HG03378 (cell line): ENCODE measurements around the gene VPS35L.
"Not testable (repeated sequence)": the region's sequence is repeated elsewhere in the genome, so short reads cannot be mapped to it uniquely, and the experiment has no call there.

Experiments
- ATAC-seq: cut with Tn5 transposase; IDR thresholded peaks from one replicate; pipeline ENCODE4 v1.9.1; 2021; ENCODE audit warnings: mild to moderate bottlenecking, moderate library complexity; ENCODE audit not compliant: unreplicated experiment

Gene VPS35L

GRCh38 chr16:19532601-19533000 lies 22.9 kb upstream of the VPS35L start:
- no peak for ATAC-seq

DNA sequence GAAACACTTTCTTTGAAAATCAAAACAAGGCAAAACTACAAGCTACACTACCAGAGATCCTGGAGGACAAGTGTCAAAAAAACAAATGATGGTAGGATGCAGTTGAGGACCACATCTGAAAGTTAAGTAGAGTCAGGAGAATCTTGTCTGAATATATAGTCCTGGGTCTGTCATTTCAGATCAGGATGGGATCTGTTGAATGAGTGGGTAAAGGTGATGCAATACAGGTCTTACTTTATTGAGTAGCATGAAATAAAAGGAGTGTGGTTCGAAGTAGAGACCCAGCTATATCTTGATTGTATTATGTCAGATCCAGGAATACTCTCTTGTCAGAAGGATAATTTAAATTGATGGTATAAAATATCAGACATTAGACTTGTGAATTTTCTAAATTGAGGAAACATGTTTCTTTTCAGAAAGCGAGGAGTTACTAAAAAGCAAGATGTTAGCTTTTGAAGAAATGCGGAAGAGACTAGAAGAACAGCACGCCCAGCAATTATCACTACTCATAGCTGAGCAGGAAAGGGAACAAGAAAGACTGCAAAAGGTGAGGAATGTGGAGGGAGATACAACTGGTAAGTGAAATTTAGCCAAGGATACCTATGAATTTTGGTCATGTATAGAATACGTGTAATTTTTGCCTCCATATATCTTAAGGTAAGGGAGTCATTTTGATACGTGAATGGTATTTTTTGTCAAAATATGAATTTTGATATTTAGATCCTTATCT lies 15.1 kb upstream of the VPS35L start:
- ATAC-seq, result no peak

DNA sequence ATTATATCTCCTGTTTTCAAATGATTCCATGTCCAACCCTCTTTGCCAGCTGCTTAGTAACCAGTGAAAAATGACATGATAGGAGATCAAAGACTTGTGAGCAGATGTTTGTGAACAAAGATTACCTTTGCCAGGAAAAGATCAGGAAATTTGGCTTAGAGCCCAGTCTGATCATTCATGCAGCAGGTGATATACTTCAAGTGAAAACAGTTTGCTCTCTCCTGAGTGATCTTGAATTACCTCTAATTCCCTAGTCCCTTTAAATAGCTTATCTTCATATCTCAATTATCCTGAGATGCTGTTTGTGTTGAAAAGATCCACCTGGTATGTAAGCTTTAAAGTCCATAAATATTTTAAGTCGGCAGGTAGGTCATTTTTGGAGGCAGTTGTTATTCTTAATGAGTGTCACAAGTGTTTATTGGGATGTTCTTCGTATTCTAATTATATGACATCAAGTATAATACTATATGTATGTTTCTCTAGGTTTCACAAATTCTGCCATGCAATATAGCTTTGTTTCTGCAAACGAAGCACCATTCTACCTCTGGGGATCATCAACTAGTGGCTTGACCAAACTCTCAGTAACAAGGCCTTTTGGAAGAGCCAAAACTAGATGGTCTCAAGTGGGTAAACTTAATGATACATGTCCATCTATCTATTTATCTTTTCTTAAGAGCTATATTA lies 13.2 kb upstream of the VPS35L start:
- ATAC-seq, result no peak

DNA sequence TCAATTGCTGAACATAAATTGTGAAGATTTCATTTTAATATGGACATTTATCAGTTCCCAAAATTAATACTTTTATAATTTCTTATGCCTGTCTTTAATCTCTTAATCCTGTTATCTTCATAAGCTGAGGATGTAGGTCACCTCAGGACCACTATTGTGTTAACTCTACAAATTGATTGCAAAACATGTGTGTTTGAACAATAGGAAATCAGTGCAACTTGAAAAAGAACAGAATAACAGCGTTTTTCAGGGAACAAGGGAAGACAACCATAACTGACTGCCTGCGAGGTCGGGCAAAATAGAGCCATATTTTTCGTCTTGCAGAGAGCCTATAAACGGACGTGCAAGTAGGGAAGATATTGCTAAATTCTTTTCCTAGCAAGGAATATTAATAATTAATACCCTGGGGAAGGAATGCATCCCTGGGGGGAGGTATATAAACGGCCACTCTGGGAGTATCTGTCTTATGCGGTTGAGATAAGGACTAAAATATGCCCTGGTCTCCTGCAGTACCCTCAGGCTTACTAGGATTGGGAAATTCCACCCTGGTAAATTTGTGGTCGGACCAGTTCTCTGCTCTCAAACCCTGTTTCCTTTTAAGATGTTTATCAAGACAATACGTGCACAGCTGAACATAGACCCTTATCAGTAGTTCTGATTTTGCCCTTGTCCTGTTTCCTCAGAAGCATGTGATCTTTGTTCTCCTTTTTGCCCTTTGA lies 12.1 kb upstream of the VPS35L start:
- not testable (repeated sequence) for ATAC-seq

DNA sequence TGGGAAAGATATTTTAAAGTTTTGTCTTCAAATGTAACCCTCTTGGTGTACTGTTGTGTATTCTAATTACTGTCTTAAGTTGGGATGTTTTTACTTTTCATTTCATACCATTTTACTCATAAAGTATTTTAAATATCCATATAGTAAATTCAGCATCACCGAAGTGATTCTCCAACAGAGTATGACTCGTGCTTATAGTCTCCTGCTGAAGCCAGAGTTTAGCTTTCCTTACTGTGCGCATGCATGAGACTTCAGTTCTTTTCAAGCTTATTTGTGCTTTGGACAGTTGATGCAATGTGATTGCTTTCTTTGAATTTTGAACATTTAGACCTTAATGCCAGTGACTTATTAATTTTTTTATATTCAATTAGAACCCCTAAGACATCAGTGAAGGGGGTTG lies 7.4 kb upstream of the VPS35L start:
- ATAC-seq, result no peak

DNA sequence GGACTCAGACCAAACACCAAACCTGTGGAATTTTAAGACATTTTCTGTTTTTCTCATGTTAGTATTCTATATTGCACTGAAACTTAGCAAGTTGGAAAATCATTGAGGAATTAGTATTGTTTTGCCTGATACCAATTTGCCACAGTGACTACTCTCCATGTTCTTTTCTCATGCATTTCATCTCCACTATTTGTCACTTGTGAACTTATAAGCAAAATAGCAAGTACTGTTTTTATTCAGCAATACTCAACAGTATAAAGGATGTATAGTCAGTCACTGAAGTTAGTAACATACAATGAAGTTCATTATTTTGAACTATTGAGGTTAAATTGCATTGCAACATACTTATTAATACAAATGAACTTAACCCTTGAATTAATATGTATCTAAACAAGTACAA lies 5.8 kb upstream of the VPS35L start:
- ATAC-seq, result no peak

GRCh38 chr16:19555938-19556771 lies 652 bp downstream of the VPS35L start:
- ATAC-seq, result no peak

DNA sequence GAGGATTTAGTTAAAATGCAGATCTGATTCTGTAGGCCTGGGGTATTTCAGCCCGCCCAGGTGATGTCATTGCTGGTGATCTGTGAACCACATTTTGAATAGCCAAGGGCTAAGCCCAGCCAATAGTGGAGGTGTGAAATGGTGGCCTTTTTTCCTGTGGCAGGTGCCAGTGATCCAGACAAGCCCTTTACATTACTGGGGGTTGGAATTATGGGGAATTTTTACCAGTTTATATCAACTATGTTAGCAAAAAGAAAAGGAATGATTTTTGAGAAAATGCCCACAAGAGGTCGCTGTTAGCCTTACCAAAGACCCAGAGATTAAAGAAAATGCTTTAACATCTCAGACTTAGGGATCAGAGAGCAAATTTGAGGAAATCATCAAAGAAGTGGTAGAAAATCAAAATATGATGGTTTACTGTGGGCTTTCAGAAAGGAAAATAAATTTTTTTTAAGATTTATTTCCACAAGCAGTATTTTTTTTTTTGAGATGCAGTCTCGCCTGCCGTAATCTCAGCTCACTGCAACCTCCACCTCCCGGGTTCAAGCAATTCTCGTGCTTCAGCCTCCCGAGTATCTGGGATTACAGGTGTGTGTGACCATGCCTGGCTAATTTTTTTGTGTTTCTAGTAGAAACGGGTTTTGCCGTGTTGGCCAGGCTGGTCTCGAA lies 3.9 kb downstream of the VPS35L start:
- ATAC-seq, result no peak

- ATAC-seq, result no peak
These were observed 4.6 kb downstream of the VPS35L start for GRCh38 chr16:19560078-19560477.

DNA sequence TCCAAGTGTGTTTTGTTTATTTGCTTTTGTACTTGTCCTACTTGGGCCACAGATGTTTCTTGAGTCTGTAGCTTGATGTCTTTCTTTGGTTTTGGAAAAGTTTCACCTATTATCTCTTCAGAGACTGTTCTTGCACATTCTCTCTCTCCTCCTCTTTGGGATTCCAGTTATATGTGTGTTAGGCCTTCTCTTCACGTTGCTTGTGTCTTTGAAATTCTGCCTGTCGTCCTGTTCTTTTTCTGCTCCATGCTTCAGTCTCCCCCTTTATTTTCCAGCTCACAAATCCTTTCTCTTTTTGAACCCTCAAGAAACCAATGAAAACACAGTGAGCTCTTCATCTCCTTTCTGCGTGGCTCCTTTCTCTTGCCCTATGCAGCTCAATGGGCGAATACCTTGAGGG lies 7.9 kb downstream of the VPS35L start:
- no peak for ATAC-seq

DNA sequence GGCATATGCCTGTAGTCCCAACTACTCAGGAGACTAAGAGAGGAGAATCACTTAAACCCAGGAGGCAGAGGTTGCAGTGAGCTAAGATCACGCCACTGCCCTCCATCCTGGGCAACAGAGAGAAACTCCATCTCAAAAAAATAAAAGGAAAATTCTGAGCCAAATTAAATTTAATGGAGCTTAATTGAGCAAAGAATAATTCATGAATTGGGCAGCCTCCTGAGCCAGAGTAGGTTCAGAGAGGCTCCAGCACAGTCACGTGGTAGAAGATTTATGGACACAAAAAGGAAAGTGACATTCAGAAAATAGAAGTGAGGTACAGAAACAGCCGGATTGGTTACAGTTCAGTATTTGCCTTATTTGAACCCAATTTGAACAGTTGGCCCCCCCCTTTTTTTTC lies 10.9 kb downstream of the VPS35L start:
- no peak for ATAC-seq

- no peak for ATAC-seq
These were observed 12.1 kb downstream of the VPS35L start for GRCh38 chr16:19567560-19567959.

DNA sequence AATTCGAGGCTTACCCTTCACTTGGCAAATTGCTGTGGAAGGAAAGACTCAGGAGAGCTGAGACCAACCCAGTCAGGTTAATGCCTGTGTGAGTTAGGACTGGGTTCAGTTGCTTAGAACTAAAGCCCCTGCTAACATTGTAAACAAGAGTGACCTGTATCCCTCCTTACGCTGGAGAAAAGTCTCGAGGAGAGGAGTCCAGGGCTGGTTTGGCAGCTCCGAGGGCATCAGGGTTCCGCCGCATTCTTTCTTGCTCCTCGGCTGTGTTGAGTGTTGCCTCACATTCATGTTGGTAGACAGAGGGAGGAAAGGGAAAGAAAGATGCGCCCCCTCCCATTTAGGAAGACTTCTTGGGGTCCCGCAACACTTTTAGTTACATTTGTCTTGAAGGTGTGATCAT lies 18.5 kb downstream of the VPS35L start:
- no peak for ATAC-seq

DNA sequence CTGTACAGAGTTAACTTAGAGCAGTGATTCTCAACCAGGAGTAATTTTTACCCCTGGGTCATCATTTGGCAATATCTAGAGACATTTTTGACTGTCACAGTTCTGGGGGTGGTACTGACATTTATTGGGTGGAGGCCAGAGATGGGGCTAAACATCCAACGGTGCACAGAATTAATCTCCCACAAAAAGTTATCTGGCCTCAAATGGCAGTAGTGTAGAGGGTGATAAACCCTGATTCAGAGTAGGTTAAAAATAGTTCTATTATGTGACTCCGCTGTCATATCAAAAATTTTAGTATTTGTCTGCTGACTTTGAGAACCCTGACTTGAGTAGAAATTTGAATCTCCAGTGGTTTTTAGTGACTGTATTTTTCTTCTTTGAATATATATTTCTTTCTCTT lies 19.1 kb downstream of the VPS35L start:
- ATAC-seq, result no peak

GRCh38 chr16:19578378-19578971 lies 23.0 kb downstream of the VPS35L start:
- ATAC-seq, result no peak

DNA sequence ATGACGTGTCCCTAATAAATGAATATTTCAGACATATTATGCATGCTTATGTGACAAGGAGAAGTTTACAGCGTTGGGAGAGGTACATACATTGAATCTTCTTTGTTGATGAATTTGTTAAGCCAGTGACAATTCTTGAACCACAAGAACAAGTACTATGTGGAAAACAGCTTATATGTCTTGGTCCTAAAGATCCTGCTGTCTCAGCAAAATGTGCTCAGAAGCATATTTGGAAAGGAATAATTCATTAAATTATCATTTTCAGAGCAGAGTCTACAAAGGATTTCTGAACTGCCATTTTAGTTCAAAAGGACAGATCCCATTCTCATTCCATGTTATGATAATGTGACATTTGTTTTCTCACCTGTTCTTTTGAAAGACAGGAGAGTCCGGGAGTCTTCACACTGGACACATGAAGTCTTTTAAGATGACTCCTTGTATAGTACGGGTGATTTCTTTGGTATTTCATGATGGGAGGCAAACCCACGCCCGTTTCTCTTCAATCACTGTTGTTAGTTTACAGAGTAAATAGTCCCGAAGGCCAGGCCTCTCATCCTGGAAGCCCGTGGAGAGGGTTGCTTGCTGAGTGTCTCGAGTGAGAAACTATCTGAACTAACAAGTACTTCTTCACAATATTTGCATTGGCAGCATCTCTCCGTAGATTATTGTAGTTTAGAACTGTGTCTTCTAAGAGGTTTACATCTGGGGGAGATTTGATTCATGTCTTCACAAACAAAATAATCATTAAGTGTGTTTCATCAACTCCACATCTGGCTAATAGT lies 26.7 kb downstream of the VPS35L start:
- no peak for ATAC-seq

- ATAC-seq, result no peak
These were observed 28.3 kb downstream of the VPS35L start for GRCh38 chr16:19583665-19584300.

DNA sequence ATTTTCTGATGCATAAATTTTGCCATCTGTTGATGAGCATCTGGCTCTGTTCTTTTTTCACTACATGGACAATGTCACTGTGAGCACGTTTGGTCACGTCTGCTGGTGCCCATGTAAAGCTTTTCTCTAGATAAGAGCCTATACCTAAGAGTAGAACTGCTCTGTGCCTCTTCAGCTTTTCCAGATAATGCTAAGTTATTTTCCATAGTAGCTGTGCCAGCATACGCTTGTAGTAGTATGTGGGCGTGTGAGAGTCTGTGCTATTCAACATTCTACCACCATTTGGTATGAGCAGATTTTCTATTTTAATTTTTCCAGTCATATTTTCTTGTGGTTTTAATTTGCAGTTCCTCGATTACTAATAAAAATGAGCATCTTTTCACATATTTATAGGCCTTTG lies 33.2 kb downstream of the VPS35L start:
- no peak for ATAC-seq

DNA sequence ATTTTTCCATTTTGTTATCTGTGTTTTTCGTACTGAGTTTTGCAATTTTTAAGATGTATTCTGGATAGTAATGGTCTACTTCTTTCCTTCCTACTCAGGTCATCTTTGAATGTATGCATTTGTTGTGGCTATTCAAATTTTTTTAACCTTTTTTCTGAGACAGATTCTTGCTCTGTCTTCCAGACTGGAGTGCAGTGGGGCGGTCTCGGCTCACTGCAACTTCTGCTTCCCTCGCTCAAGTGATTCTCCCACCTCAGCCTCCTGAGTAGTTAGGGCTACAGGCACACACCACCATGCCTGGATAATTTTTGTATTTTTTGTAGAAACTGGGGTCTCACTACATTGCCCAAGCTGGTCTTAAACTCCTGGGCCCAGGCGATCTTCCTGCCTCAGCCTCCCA lies 33.6 kb downstream of the VPS35L start:
- ATAC-seq, result no peak
